GM18526 (cell line): ENCODE data around the gene KIAA1328.

Experiments used
- POLR2A ChIP-seq: IDR thresholded peaks from 3 replicates; pipeline ENCODE4 v1.6.1; 2011; ENCODE audit not compliant: insufficient read length; ENCODE audit errors: extremely low read depth

The KIAA1328 gene

GRCh38 chr18:37242826-37243560 lies 414.1 kb downstream of the KIAA1328 start:
- TF ChIP-seq POLR2A, result no peak

- no peak for TF ChIP-seq POLR2A
Observed at GRCh38 chr18:37243741-37244140, 414.8 kb downstream of the KIAA1328 start.

- no peak for TF ChIP-seq POLR2A
Observed at GRCh38 chr18:37244618-37245017, 415.7 kb downstream of the KIAA1328 start.

GRCh38 chr18:37246779-37247340 lies 417.9 kb downstream of the KIAA1328 start:
- no peak for TF ChIP-seq POLR2A

GRCh38 chr18:37247497-37248161 lies 418.7 kb downstream of the KIAA1328 start:
- TF ChIP-seq POLR2A, result no peak

GRCh38 chr18:37248281-37248680 lies 419.4 kb downstream of the KIAA1328 start:
- TF ChIP-seq POLR2A, result no peak

- no peak for TF ChIP-seq POLR2A
Observed at GRCh38 chr18:37249171-37249886, 420.4 kb downstream of the KIAA1328 start.

GRCh38 chr18:37249895-37250618 lies 421.1 kb downstream of the KIAA1328 start:
- TF ChIP-seq POLR2A, result no peak

- no peak for TF ChIP-seq POLR2A
Observed at GRCh38 chr18:37251679-37252078, 422.8 kb downstream of the KIAA1328 start.

- TF ChIP-seq POLR2A, result no peak
Observed at GRCh38 chr18:37252342-37252741, 423.4 kb downstream of the KIAA1328 start.

GRCh38 chr18:37252854-37253393 lies 424.0 kb downstream of the KIAA1328 start:
- TF ChIP-seq POLR2A, result no peak

GRCh38 chr18:37253394-37254235 lies 424.7 kb downstream of the KIAA1328 start:
- TF ChIP-seq POLR2A, result no peak

GRCh38 chr18:37254236-37254754 lies 425.4 kb downstream of the KIAA1328 start:
- no peak for TF ChIP-seq POLR2A

GRCh38 chr18:37254973-37255372 lies 426.0 kb downstream of the KIAA1328 start:
- TF ChIP-seq POLR2A, result no peak
